ENCODE results near the gene ACOT8. TPM values are rescaled to one million over a fixed set of nuclear protein-coding genes. Genes with fewer than 3 reads are reported as not detected.
A peak's percentile ranks its signal among the peaks of the same experiment; 100 is the strongest.

ACOT8 gene
- total RNA-seq, 1 experiment from 2014 or later: 33.4 TPM

DNA sequence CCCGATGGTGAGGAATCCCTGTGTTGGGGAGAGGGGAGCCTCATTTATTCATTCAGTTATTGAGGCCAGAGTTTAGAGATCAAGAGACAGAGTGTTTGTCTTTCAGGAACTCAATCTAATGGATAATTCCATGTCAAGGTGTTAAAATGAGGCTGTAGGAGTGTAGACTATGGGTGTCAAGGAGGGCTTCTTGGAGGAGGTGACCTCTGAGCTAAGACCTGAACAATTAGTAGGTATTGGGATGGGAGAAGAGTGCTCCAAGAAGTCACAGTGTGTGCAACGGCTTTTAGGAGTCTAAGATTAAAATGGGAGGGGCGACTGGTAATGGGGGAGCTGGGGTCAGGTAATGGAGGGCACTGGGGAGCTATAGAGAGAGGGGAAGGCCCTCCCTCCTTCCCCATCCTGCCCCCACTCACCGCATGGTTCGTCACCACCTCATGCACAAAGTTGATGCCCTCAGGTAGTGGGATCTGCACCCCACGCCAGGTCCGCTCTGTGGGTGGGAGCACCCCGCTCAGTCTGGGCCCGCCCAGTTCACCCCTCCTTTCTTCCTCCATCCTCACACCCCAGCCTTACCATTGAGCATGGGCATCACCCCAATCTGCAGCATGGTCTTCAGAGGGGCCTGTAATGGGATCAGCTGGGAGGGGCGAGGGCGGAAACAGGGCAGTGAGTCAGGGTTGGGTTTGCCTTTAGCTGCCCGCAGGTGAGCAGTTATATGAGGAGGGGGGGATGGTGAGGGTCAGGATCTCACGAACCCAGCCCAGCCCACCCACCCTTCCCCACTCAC lies 42.0 kb upstream of the ACOT8 start:
- Histone ChIP-seq H3K9me2 (ENCODE audit: insufficient read depth) (no peaks in the 10 kb centered on the region), H3K4me1 (replicated peaks; ENCODE audit: insufficient read depth) (no peaks in the 10 kb centered on the region), H3K27ac (no peak overlapping the region), H3K79me2 (ENCODE audit: low read depth) (peaks cover 2% of the 10 kb centered on the region; the same call in 1 of the 2 replicates), H3K36me3 (ENCODE audit: low read depth) (peaks cover 19% of the 10 kb centered on the region), H4K20me1 (ENCODE audit: insufficient read depth) (no peaks in the 10 kb centered on the region), H3K4me3 (no peak overlapping the region), H3K4me2 (no peak overlapping the region), H3K27me3 (ENCODE audit: insufficient read depth, low read depth) (no peaks in the 10 kb centered on the region), H2AFZ (no peak overlapping the region), H3K9me3 (ENCODE audit: insufficient read depth, low read depth) (no peaks in the 10 kb centered on the region), H3F3A (ENCODE audit: insufficient read depth, low read depth) (peaks cover 45% of the 10 kb centered on the region)
- ChIA-PET POLR2A (ENCODE audit: unreplicated experiment) (interaction anchor here (0.6 kb wide), 1 partner anchor 17 kb away, joined by 4 read pairs; no protein-coding TSS in a partner anchor), CTCF (no interaction called here)
- no TSS peak for BruUV-seq (replicated peaks)
- no peak for TF ChIP-seq EZH2 (IDR thresholded peaks at IDR 0.05; ENCODE audit: low read depth)
- TF ChIP-seq, protein P1, sequence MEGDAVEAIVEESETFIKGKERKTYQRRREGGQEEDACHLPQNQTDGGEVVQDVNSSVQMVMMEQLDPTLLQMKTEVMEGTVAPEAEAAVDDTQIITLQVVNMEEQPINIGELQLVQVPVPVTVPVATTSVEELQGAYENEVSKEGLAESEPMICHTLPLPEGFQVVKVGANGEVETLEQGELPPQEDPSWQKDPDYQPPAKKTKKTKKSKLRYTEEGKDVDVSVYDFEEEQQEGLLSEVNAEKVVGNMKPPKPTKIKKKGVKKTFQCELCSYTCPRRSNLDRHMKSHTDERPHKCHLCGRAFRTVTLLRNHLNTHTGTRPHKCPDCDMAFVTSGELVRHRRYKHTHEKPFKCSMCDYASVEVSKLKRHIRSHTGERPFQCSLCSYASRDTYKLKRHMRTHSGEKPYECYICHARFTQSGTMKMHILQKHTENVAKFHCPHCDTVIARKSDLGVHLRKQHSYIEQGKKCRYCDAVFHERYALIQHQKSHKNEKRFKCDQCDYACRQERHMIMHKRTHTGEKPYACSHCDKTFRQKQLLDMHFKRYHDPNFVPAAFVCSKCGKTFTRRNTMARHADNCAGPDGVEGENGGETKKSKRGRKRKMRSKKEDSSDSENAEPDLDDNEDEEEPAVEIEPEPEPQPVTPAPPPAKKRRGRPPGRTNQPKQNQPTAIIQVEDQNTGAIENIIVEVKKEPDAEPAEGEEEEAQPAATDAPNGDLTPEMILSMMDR (conservative IDR thresholded peaks at IDR 0.05): no peak
- no peak for DNase-seq
- intact Hi-C loops (cut with micrococcal nuclease; ENCODE audit: unreplicated experiment): no loop called here

DNA sequence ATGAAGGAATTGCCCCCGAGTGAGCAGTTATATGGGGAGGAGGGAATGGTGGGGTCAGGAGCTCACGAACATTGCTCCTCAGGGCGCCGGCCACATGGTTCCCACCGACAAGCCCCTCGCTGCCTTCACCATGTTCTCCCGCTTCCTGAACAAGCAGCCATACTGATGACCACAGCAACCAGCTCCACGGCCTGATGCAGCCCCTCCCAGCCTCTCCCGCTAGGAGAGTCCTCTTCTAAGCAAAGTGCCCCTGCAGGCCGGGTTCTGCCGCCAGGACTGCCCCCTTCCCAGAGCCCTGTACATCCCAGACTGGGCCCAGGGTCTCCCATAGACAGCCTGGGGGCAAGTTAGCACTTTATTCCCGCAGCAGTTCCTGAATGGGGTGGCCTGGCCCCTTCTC lies 41.1 kb upstream of the ACOT8 start:
- no peaks in the 10 kb centered on the region for H3K27me3 ChIP-seq (ENCODE audit: insufficient read depth, low read depth)
- H4K20me1 ChIP-seq (ENCODE audit: insufficient read depth): no peaks in the 10 kb centered on the region
- H3F3A ChIP-seq (ENCODE audit: insufficient read depth, low read depth): peaks cover 44% of the 10 kb centered on the region
- H3K36me3 ChIP-seq (ENCODE audit: low read depth): peaks cover 22% of the 10 kb centered on the region
- H3K4me2 ChIP-seq: no peak overlapping the region
- H3K79me2 ChIP-seq (ENCODE audit: low read depth): peaks cover 5% of the 10 kb centered on the region; the same call in 1 of the 2 replicates
- ChIA-PET POLR2A (ENCODE audit: unreplicated experiment) (no interaction called here), CTCF (interaction anchor here (0.5 kb wide), 1 partner anchor 73 kb away, joined by 8 read pairs; no protein-coding TSS in a partner anchor)
- TF ChIP-seq, protein P1 (conservative IDR thresholded peaks at IDR 0.05): no peak
- no peak for TF ChIP-seq EZH2 (IDR thresholded peaks at IDR 0.05; ENCODE audit: low read depth)
- H2AFZ ChIP-seq: no peak overlapping the region
- no peak overlapping the region for H3K27ac ChIP-seq
- no peaks in the 10 kb centered on the region for H3K4me1 ChIP-seq (replicated peaks; ENCODE audit: insufficient read depth)
- DNase-seq: no peak
- TSS peak; percentile 9 for BruUV-seq (replicated peaks)
- no peaks in the 10 kb centered on the region for H3K9me3 ChIP-seq (ENCODE audit: insufficient read depth, low read depth)
- intact Hi-C loops (cut with micrococcal nuclease; ENCODE audit: unreplicated experiment): no loop called here
- no peak overlapping the region for H3K4me3 ChIP-seq
- no peaks in the 10 kb centered on the region for H3K9me2 ChIP-seq (ENCODE audit: insufficient read depth)

DNA sequence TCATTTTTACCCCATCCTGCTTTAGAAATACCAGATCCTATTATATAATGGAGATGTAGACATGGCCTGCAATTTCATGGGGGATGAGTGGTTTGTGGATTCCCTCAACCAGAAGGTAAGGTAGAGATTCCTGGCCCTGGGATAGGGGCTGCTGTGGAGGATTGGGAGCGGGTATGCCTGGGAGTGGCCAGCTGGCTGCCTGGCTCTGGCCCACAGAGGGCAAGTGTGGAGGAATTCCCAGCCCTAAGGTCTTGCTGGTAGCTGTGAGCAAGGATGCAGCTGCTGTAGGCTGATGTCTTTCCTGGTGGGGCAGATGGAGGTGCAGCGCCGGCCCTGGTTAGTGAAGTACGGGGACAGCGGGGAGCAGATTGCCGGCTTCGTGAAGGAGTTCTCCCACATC lies 40.5 kb upstream of the ACOT8 start:
- no peaks in the 10 kb centered on the region for H3K9me3 ChIP-seq (ENCODE audit: insufficient read depth, low read depth)
- H3K4me1 ChIP-seq (replicated peaks; ENCODE audit: insufficient read depth): no peaks in the 10 kb centered on the region
- POLR2A ChIA-PET (ENCODE audit: unreplicated experiment): no interaction called here
- no peaks in the 10 kb centered on the region for H4K20me1 ChIP-seq (ENCODE audit: insufficient read depth)
- intact Hi-C loops (cut with micrococcal nuclease; ENCODE audit: unreplicated experiment): no loop called here
- peaks cover 22% of the 10 kb centered on the region for H3K36me3 ChIP-seq (ENCODE audit: low read depth)
- no peak for TF ChIP-seq EZH2 (IDR thresholded peaks at IDR 0.05; ENCODE audit: low read depth)
- TF ChIP-seq, protein P1 (conservative IDR thresholded peaks at IDR 0.05): no peak
- H3K79me2 ChIP-seq (ENCODE audit: low read depth): peaks cover 5% of the 10 kb centered on the region; the same call in 1 of the 2 replicates
- H2AFZ ChIP-seq: no peak overlapping the region
- H3K4me2 ChIP-seq: no peak overlapping the region
- BruUV-seq (replicated peaks): no TSS peak
- H3K4me3 ChIP-seq: no peak overlapping the region
- H3K27me3 ChIP-seq (ENCODE audit: insufficient read depth, low read depth): no peaks in the 10 kb centered on the region
- H3K9me2 ChIP-seq (ENCODE audit: insufficient read depth): no peaks in the 10 kb centered on the region
- no peak for DNase-seq
- H3F3A ChIP-seq (ENCODE audit: insufficient read depth, low read depth): peaks cover 42% of the 10 kb centered on the region
- H3K27ac ChIP-seq: no peak overlapping the region
- CTCF ChIA-PET: no interaction called here

Measured in PC-9 (cell line).